Fibroblast of lung (primary cell): Measurements from ENCODE around the gene FXYD1. TPM values are rescaled to one million over a fixed set of nuclear protein-coding genes. Genes with fewer than 3 reads are reported as not detected.

Experiments used
- DNase-seq, 2 donors: peaks; one replicate each; pipeline versions ENCODE4 v3.0.0 to v3.0.0-alpha.2; 2010; ENCODE audit warnings: low read depth in 2 of 2
- H2AFZ ChIP-seq: 2 replicates; pipeline ENCODE4 v1.5.1; 2012; ENCODE audit warnings: low read length, control low read depth, inconsistent platforms
- H3K27ac ChIP-seq: 2 replicates; pipeline ENCODE4 v1.5.1; 2011; ENCODE audit warnings: low read length, control low read depth; ENCODE audit not compliant: insufficient read depth
- H3K27me3 ChIP-seq: 2 replicates; pipeline ENCODE4 v1.5.1; 2011; ENCODE audit warnings: mild to moderate bottlenecking, low read length; ENCODE audit not compliant: control insufficient read depth, insufficient read depth
- H3K36me3 ChIP-seq: 2 replicates; pipeline ENCODE4 v1.5.1; 2011; ENCODE audit warnings: low read length; ENCODE audit not compliant: control insufficient read depth, insufficient read depth
- H3K4me1 ChIP-seq: 2 replicates; pipeline ENCODE4 v1.5.1; 2011; ENCODE audit warnings: low read length; ENCODE audit not compliant: control insufficient read depth, insufficient read depth; ENCODE audit errors: extremely low read depth
- H3K4me2 ChIP-seq: 2 replicates; pipeline ENCODE4 v1.5.1; 2011; ENCODE audit warnings: low read length, control low read depth; ENCODE audit not compliant: insufficient read depth; ENCODE audit errors: extremely low read depth
- H3K4me3 ChIP-seq, 4 experiments: fragments of 200-600 bp in 1 of 4; sonication (generic) in 1 of 4; replicated peaks in 1 of 4; 2 replicates each; pipeline ENCODE4 v1.5.1; 2011 to 2016; ENCODE audit warnings: low read length in 4 of 4, low read depth in 3 of 4, mild to moderate bottlenecking in 3 of 4, control low read depth in 2 of 4, inconsistent platforms in 1 of 4, mixed read lengths in 1 of 4; ENCODE audit not compliant: insufficient read depth in 1 of 4; ENCODE audit errors: control extremely low read depth in 1 of 4
- H3K79me2 ChIP-seq: 2 replicates; pipeline ENCODE4 v1.5.1; 2012; ENCODE audit warnings: mild to moderate bottlenecking, low read length, inconsistent platforms; ENCODE audit not compliant: control insufficient read depth, insufficient read depth
- H3K9ac ChIP-seq: 2 replicates; pipeline ENCODE4 v1.5.1; 2011; ENCODE audit warnings: mild to moderate bottlenecking, low read length, control low read depth; ENCODE audit not compliant: insufficient read depth
- H3K9me3 ChIP-seq: 2 replicates; pipeline ENCODE4 v1.5.1; 2012; ENCODE audit warnings: low read depth, low read length; ENCODE audit not compliant: control insufficient read depth, insufficient read depth
- H4K20me1 ChIP-seq: 2 replicates; pipeline ENCODE4 v1.5.1; 2011; ENCODE audit warnings: low read length; ENCODE audit not compliant: control insufficient read depth, insufficient read depth; ENCODE audit errors: extremely low read depth
- CTCF ChIP-seq, 2 donors: IDR thresholded peaks in 1 of 2; conservative IDR thresholded peaks in 1 of 2; 1 replicate in 1 of 2; 2 replicates in 1 of 2; pipeline ENCODE4 v1.5.1; 2011 to 2012; ENCODE audit warnings: low read length in 2 of 2, control low read depth in 1 of 2, inconsistent platforms in 1 of 2, low read depth in 1 of 2, mild to moderate bottlenecking in 1 of 2
- EZH2 ChIP-seq: IDR thresholded peaks from 2 replicates; pipeline ENCODE4 v1.5.1; 2012; ENCODE audit warnings: low read length, control low read depth, mild to moderate bottlenecking; ENCODE audit errors: missing control alignments
- polyA plus RNA-seq, 2 donors: library from polyadenylated mRNA; depleted of rRNA in 1 of 2; stranded (reverse) in 1 of 2; unstranded in 1 of 2; fragments of >200 nt; gene quantifications; 2 replicates each; pipeline ENCODE4 v1.2.1, GENCODE V29; 2011 to 2012; ENCODE audit warnings: missing spikeins in 1 of 2
- total RNA-seq: library from RNA; depleted of rRNA; stranded (reverse); fragments of >200 nt; gene quantifications from 2 replicates; pipeline ENCODE4 v1.2.1, GENCODE V29; 2014

FXYD1 gene
- total and polyA plus RNA-seq, 2 donors (not counting 1 experiment from before 2014, with no cell fraction given) = 4.5 to 7.5 TPM

- Histone ChIP-seq H3K79me2 (peaks cover 22% of the 10 kb centered on the region), H3K27ac (peak within 1 kb of the TSS; percentile 92), H3K27me3 (no peaks in the 10 kb centered on the region), H3K36me3 (peaks cover 8% of the 10 kb centered on the region), H3K4me1 (peaks cover 2% of the 10 kb centered on the region), H2AFZ (peak within 1 kb of the TSS; percentile 87), H3K4me3 (peak within 1 kb of the TSS; percentile 69 to 90 (median 86)), H3K9me3 (no peaks in the 10 kb centered on the region), H4K20me1 (no peaks in the 10 kb centered on the region), H3K4me2 (peak within 1 kb of the TSS; percentile 92), H3K9ac (peak within 1 kb of the TSS; percentile 68)
- DNase-seq = peak; percentile 69 to 81
- TF ChIP-seq CTCF (conservative IDR thresholded peaks at IDR 0.05 in 1 of 2, IDR thresholded peaks at IDR 0.05 in 1 of 2; ENCODE audit: low read depth in 1 of 2, low read length in 2 of 2) (no peak), EZH2 (no peak)
These were observed 16.1 kb downstream of the FXYD1 start, which contains the start of gene FXYD5 for GRCh38 chr19:35154525-35155406. Gene FXYD5, plus strand, starts transcription at chr19:35154735. Its CDS starts 816 bp downstream, at chr19:35155551.

DNA sequence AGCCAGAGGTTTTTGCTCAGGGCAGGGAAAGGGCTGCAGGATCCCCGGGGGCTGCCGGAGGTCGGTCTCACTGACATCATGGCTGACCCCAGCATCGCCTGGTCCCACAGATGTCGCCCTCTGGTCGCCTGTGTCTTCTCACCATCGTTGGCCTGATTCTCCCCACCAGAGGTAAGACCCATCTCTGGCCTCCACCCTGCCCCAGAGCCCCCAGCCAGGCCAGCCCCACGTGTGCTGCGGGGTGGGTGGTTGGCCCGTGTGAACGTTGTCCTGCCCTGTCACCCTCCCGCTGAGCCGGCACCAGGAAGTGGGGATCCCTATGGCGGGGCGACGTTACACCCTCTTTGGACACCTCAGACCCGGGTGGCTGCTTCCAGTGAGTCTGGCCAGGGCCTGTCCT is 16.8 kb downstream of the FXYD1 start:
- Histone ChIP-seq H3K4me2 (peak overlapping the region; percentile 92), H3K9me3 (no peaks in the 10 kb centered on the region), H3K9ac (peak overlapping the region; percentile 68), H3K36me3 (peaks cover 8% of the 10 kb centered on the region), H3K79me2 (peaks cover 22% of the 10 kb centered on the region), H3K27me3 (no peaks in the 10 kb centered on the region), H4K20me1 (no peaks in the 10 kb centered on the region), H2AFZ (no peak overlapping the region), H3K4me1 (peaks cover 2% of the 10 kb centered on the region), H3K27ac (peak overlapping the region; percentile 92), H3K4me3 (peak overlapping the region; percentile 69 to 90 (median 86))
- TF ChIP-seq EZH2 (no peak), CTCF (conservative IDR thresholded peaks at IDR 0.05 in 1 of 2, IDR thresholded peaks at IDR 0.05 in 1 of 2; ENCODE audit: low read depth in 1 of 2, low read length in 2 of 2) (no peak)
- DNase-seq = no peak

DNA sequence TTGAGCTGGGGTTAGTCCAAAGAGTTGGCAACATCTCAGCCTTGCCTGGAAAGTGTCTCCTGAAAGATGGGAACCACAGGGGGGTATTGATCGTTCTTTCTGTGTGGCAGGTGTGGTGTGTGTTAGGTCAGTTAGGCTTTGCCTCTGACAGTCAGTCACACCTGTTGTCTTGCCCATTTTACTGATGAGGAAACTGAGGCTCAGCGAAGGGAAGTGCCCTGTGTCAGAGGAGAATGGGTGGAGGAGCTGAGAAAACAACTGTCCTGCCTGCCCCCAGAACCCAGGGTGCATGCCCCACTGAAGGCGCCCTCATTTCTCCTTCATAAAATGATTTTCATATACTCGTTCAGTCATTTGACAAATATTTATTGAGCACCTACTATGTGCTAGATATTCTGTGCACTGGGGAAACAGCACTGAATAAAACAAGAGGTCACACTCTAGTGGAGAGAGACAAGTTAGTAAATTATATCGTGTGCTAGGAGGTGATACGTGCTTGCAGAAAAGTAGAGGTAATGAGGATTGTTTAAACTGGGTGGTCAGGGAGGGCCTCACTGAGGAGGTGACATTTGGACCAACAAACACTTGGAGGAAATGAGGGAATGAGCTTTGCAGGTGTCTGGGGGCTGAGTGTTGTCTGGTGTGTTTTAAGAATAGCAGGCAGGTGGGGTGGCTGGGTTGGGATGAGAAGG is 17.5 kb downstream of the FXYD1 start:
- peaks cover 9% of the 10 kb centered on the region for H3K36me3 ChIP-seq
- peaks cover 22% of the 10 kb centered on the region for H3K79me2 ChIP-seq
- H3K9me3 ChIP-seq = no peaks in the 10 kb centered on the region
- no peak for DNase-seq
- H2AFZ ChIP-seq = no peak overlapping the region
- H3K4me2 ChIP-seq = peak overlapping the region; percentile 92
- peaks cover 2% of the 10 kb centered on the region for H3K4me1 ChIP-seq
- H3K4me3 ChIP-seq = peak overlapping the region; percentile 69 to 90 (median 86)
- no peak for TF ChIP-seq CTCF (conservative IDR thresholded peaks at IDR 0.05 in 1 of 2, IDR thresholded peaks at IDR 0.05 in 1 of 2; ENCODE audit: low read depth in 1 of 2, low read length in 2 of 2)
- no peak for TF ChIP-seq EZH2
- H3K27ac ChIP-seq = no peak overlapping the region
- no peaks in the 10 kb centered on the region for H3K27me3 ChIP-seq
- no peak overlapping the region for H3K9ac ChIP-seq
- no peaks in the 10 kb centered on the region for H4K20me1 ChIP-seq
